GM15510 (cell line): ENCODE results near the gene UTF1.

Experiments used
- POLR2A ChIP-seq: IDR thresholded peaks from 3 replicates; pipeline ENCODE4 v1.6.1; 2011; ENCODE audit warnings: borderline replicate concordance; ENCODE audit not compliant: insufficient read length; ENCODE audit errors: extremely low read depth

Gene UTF1

GRCh38 chr10:133189726-133190125, 40.3 kb upstream of the UTF1 start:
- no peak for TF ChIP-seq POLR2A

GRCh38 chr10:133190225-133190624, 39.8 kb upstream of the UTF1 start:
- TF ChIP-seq POLR2A, result no peak

DNA sequence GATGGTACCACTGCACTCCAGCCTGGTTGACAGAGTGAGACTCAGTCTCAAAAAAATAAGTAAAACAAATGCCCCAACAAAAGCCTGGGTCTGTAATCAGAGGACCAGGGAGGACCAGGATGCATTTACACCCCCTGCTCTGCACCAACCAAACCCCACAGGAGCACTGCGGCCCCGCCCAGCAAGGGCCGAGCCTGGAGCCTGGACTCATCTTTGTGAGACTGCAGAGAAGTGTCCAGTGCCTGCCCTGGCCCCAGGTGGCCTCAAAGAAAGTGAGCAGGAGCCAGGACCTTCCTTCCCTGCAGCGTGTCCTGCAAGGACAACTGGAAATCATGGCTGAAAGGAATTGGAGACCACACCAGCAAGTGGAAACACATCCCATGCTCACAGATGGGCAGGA, 38.4 kb upstream of the UTF1 start:
- no peak for TF ChIP-seq POLR2A

DNA sequence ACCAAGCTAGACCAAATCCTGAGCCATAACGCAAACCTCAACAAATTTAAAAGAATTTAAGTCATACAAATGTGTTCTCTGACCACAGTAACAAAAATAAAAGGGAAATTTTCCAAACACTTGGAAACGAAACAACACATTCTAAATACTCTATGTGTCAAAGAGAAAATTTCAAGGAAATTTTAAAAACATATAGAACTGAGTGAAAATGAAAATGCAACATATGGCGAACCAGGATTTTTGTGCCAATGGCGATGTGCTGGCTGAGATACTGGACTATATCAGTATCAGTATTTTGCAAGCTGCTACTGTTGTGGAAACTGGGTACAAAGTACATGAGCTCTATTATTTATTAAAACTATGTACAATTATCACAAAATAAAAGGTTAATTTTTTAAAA, 35.9 kb upstream of the UTF1 start:
- no peak for TF ChIP-seq POLR2A

DNA sequence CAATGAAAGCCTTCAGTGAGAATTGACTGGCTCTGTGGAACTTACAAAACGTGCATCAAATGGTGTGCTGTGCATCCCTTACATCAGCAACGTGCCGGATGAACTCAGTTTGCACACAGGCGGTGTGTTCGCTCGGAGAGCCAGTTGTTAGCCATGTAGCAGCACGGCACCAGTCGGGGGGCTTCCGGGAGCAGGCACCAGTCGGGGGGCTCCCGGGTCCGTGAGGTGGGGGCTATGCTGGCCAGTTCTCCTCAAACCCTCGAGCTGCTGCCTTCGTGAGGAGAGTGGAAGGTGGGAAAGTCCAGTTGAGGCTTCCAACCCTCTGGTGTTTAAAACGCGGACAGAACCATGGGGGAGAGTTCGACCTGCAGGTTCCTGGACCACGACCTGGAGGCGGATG, 34.9 kb upstream of the UTF1 start:
- TF ChIP-seq POLR2A, result no peak

- TF ChIP-seq POLR2A, result no peak
These were observed 34.4 kb upstream of the UTF1 start for GRCh38 chr10:133195611-133196010.

DNA sequence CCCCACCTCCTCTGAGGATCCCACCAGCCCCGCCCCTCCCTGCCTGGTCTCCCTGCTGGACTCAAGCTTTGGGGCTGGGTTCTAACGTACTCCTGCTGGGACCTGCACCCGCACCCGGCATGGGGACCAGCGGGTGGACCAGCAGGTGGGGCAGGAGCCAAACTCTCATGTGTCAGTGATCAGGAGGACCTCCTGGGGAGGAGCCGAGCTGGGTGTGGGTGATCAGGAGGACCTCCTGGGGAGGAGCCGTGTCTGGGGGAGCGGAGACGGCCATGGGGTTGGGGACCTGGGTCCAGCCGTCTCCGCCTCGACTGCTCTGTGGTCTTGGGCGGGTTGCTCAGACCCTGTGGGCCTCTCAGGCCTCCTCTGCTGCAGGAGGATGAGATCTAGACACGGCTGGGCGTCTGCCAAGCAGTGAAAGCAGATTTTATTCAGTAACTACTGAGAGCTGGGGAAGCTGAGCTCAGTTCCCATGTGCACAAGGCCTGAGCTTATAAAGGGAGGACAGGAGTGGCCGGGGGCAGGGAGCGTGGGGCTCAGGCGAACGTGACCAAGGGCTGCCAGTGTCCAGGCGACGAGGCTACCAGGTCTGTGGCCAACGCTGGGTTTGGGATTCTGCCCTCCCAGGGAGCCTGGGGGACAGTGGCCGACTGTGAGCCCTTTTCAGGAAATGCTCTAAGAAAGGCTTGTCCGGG, 33.6 kb upstream of the UTF1 start:
- TF ChIP-seq POLR2A, result no peak

DNA sequence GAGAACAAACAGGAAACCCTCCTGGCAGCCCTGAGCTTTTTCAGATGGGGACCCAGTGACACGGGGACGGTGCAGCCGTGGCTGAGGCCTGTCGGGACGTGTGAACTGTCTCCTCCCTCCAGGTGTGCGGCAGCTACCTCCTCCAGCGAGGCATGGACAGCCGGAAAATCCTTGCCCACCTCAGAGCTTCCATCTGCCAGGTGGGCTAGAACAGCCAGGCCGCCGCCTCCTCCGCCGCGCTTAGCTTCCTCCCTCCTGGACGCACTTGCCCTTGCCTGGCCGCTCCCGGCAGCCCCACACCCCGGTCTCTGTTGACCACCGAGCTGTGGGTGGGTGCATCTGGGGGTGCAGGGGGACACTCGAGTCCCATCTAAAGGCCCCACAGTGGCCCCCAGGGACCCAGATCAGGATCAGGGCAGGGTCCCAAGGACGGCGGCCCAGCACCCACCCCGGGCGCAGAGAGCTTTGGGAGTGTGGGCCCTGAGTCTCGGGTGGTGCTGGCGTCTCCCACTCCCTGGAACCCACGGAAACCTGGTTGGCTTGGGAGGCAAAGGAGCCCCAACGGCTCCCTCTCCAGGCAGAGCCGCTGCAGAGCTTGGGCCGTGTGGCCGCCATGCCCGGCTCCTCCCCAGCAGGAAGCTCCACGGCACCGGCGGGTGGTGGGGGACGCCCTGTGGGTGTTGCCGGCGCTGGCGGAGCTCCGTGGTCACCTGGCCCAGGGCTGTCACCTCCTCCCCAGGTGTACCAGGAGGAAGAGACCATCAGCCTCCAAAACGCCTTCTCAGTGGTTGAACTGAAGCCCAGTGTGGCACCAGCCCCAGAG, 32.9 kb upstream of the UTF1 start:
- TF ChIP-seq POLR2A, result no peak

- no peak for TF ChIP-seq POLR2A
These were observed 32.2 kb upstream of the UTF1 start for GRCh38 chr10:133197786-133198185.

DNA sequence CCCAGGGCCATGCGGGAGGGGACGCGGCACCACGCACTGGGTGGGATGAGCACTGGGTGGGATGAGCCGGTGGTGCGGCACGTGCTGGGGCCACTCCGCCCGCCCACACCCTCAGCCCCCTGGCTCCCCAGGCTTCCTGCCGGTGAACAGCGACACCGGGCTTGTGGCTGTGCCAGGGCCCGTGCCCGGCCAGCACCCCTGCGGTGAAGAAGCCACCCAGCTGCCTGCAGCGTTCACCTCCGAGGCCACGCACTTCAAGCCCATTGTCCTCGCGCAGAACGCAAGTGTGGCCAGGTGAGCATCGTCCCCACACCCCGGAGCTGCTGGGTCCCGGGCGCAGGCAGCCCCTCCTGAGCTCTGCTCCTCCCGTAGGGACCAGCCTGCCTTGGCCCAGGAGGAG, 31.8 kb upstream of the UTF1 start:
- TF ChIP-seq POLR2A, result no peak

DNA sequence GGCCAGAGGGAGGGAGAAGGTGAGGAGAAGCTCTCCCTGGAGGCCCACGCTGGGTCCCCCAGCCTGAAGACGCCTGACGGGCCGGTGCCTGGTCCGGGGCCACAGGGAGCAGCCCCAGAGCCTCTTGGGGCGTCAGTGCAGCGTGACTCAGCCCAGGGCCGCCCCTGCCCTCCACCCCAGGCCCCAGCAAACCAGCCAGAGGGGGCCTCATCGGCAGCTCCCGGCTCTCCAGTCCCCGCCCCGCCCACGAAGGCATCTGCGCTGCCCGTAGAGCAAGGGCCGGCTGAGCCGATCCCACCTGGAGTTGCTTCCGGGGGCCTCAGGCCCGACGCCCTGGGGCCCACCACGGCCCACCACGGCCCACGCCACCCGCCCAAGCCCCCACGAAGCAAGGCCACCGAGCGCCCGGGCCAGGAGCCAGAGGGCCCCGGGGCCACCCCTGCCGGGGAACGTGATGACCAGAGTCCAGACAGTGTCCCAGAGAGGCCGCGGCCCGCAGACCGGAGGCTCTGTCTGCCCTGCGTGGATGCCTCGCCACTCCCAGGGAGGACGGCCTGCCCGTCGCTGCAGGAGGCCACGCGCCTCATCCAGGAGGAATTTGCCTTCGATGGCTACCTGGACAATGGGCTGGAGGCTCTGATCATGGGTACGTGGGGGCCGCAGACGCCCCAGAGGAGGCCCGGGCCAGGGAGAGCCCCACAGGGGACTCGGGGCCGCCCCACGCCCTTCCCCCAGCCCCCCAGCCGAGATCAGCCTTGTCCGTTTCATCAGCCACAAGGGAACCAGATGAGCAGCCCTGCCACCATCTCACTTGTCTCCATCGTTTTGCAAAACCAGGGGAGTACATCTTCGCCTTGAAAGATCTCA, 31.2 kb upstream of the UTF1 start:
- no peak for TF ChIP-seq POLR2A

DNA sequence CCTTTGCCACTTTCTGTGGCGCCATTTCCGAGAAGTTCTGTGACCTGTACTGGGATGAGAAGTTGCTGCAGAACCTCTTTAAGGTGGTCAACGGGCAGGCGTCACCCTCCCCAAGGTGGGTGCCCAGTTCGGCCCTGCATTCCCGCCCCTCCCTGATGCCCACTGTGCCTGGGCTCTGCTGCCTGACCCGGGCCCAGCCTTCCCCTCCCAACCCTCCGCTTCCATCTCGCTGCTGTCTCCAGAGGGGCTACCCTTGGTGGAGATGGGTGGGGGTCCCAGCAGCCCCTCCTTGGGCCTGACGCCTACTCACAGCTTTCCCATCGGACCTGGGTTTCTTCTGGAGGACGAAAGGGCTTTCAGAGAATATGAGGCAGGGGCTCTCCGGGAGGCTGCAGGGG, 30.5 kb upstream of the UTF1 start:
- TF ChIP-seq POLR2A, result no peak

DNA sequence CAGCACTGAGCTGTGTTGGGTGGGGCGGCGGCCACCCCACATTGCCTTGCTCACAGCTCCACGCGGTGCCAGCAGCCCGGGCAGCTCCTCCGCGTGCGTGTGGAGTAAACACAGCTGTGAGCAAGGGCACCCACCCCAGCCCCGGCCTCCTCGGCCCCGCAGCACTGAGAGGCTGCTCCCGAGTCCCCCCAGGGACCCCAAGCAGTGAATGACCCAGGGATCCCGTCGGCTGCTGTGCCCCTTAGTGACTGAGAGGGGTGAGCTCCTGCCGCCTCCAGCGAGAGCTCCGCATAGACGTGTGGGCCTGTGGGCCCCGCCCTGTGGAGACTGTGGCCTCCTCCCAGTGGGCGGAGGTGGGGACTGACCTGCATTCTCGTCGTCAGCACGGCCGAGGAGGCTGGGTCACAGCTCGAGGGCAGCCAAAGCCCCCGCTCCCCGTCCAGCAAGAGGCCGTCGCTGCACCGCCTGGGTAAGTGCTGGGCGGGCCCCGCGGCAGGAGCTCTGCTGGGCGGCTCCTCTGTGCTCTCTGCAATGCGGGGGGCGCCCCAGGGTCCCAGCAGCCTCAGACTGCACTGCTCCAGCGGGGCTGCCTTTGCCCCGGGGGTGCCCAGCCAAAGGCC, 29.9 kb upstream of the UTF1 start:
- no peak for TF ChIP-seq POLR2A

GRCh38 chr10:133200621-133201031, 29.4 kb upstream of the UTF1 start:
- TF ChIP-seq POLR2A, result no peak
